Measurements from ENCODE around the gene MRPS9. TPM values are rescaled to one million over a fixed set of nuclear protein-coding genes. Genes with fewer than 3 reads are reported as not detected.

MRPS9 gene
- total and polyA plus RNA-seq, 2 of the 13 experiments (the other 11 are each of a cell fraction or from before 2014, with no cell fraction given) = 31.2 to 91.8 TPM

- TF ChIP-seq, protein P1, sequence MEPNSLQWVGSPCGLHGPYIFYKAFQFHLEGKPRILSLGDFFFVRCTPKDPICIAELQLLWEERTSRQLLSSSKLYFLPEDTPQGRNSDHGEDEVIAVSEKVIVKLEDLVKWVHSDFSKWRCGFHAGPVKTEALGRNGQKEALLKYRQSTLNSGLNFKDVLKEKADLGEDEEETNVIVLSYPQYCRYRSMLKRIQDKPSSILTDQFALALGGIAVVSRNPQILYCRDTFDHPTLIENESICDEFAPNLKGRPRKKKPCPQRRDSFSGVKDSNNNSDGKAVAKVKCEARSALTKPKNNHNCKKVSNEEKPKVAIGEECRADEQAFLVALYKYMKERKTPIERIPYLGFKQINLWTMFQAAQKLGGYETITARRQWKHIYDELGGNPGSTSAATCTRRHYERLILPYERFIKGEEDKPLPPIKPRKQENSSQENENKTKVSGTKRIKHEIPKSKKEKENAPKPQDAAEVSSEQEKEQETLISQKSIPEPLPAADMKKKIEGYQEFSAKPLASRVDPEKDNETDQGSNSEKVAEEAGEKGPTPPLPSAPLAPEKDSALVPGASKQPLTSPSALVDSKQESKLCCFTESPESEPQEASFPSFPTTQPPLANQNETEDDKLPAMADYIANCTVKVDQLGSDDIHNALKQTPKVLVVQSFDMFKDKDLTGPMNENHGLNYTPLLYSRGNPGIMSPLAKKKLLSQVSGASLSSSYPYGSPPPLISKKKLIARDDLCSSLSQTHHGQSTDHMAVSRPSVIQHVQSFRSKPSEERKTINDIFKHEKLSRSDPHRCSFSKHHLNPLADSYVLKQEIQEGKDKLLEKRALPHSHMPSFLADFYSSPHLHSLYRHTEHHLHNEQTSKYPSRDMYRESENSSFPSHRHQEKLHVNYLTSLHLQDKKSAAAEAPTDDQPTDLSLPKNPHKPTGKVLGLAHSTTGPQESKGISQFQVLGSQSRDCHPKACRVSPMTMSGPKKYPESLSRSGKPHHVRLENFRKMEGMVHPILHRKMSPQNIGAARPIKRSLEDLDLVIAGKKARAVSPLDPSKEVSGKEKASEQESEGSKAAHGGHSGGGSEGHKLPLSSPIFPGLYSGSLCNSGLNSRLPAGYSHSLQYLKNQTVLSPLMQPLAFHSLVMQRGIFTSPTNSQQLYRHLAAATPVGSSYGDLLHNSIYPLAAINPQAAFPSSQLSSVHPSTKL (CRISPR knock-in tag; IDR thresholded peaks at IDR 0.05) = no peak
- TF ChIP-seq ZBTB38 (CRISPR knock-in tag; IDR thresholded peaks at IDR 0.05) (no peak), SPEN (CRISPR knock-in tag; IDR thresholded peaks at IDR 0.05; ENCODE audit: low read depth) (no peak), NPAS2 (CRISPR knock-in tag; IDR thresholded peaks at IDR 0.05; ENCODE audit: borderline replicate concordance) (no peak), ZNF746 (CRISPR knock-in tag; IDR thresholded peaks at IDR 0.05) (no peak), ZNF224 (CRISPR knock-in tag; IDR thresholded peaks at IDR 0.05) (no peak)
Observed at GRCh38 chr2:105111365-105112150, 73.7 kb downstream of the MRPS9 start (continued).

DNA sequence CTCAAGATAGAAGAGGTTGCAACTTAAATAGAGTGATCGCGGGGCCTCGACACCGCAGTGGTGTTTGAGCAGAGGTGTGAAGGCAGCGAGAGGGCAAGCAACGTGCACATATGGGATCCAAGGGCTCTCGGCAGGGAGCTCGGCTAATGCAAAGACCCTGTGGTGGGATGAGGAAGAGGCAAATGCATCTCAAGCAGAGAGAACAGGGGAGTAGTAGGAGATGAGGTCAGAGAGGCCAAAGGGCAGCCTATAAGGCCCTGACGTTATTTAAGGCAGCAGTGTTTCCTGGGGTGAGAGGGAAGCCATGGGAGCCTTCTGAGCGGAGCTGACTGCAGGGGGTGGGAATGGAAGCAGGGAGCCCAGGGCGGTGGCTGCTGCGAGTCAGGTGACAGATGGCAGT lies 74.5 kb downstream of the MRPS9 start:
- no peaks in the 10 kb centered on the region for H3K9me3 ChIP-seq (ENCODE audit: low read length)
- no peaks in the 10 kb centered on the region for H3K79me2 ChIP-seq (ENCODE audit: insufficient read depth, low read length)
- FAIRE-seq (no peak), ATAC-seq (peak; percentile 23; the same call in 2 of the 3 replicates), DNase-seq (ENCODE audit: low spot score) (no peak)
- no peak overlapping the region for H2AFZ ChIP-seq (ENCODE audit: low read length)
- H3K4me2 ChIP-seq (ENCODE audit: low read depth, low read length) = no peak overlapping the region
- BruUV-seq (replicated peaks) = no TSS peak
- TF ChIP-seq TARDBP (CRISPR knock-in tag; IDR thresholded peaks at IDR 0.05) (no peak), ZNF567 (CRISPR knock-in tag; IDR thresholded peaks at IDR 0.05; ENCODE audit: borderline replicate concordance) (no peak)
- no peaks in the 10 kb centered on the region for H3K36me3 ChIP-seq (replicated peaks in 1 of 2; ENCODE audit: control insufficient read depth in 1 of 2, insufficient read depth in 2 of 2, low read length in 2 of 2)
- H3K27ac ChIP-seq (ENCODE audit: extremely low read length, insufficient read depth, low read length) = no peak overlapping the region
- H4K20me1 ChIP-seq (ENCODE audit: insufficient read depth, low read length) = no peaks in the 10 kb centered on the region
- no peak overlapping the region for H3K9ac ChIP-seq (ENCODE audit: insufficient read depth, low read depth, low read length)
- intact Hi-C loops (cut with micrococcal nuclease; ENCODE audit: unreplicated experiment) (no loop called here), in situ Hi-C loops (cut with HindIII; ENCODE audit: extremely low pct_ligation_motif_present, low pct_unique_long_range_greater_than_20kb) (loop anchor here (5.0 kb wide), 1 partner anchor 125 kb away; no protein-coding TSS in a partner anchor)
- H3K4me1 ChIP-seq (ENCODE audit: insufficient read depth, low read length) = no peaks in the 10 kb centered on the region
- ChIA-PET CTCF (ENCODE audit: low intra/inter-chr PET ratio, low total read pairs) (interaction anchor here (4.0 kb wide), 1 partner anchor 123 kb away, joined by 50 read pairs; no protein-coding TSS in a partner anchor), POLR2A (no interaction called here)
- H3K4me3 ChIP-seq (replicated peaks in 1 of 3; ENCODE audit: insufficient read depth in 1 of 3, low read depth in 2 of 3, low read length in 3 of 3) = no peak overlapping the region
- H3K27me3 ChIP-seq (ENCODE audit: control insufficient read depth in 1 of 2, insufficient read depth in 2 of 2, low read length in 2 of 2) = no peaks in the 10 kb centered on the region
- 40% methylated on average over 12 of the region's 12 CpGs for WGBS (ENCODE audit: low lambda C conversion rate)

Data from HepG2 (cell line).